HepG2 (cell line): Measurements from ENCODE around the gene CENPO.

ENCODE experiments used
- CAMTA2 ChIP-seq: sonication (generic); formaldehyde crosslinking; IDR thresholded peaks from 2 replicates; pipeline ENCODE4 v1.4.0; 2020; ENCODE audit warnings: mild to moderate bottlenecking, missing genetic modification reagents, borderline replicate concordance
- CHD2 ChIP-seq: IDR thresholded peaks from 2 replicates; pipeline ENCODE4 v1.6.1; 2011; ENCODE audit warnings: low read depth, low read length, improper control_type of control experiment
- KLF13 ChIP-seq: sonication (generic); formaldehyde crosslinking; IDR thresholded peaks from 2 replicates; pipeline ENCODE4 v1.4.0; 2020; ENCODE audit warnings: mild to moderate bottlenecking, missing genetic modification reagents
- SIX4 ChIP-seq: sonication (generic); formaldehyde crosslinking; IDR thresholded peaks from 2 replicates; pipeline ENCODE4 v1.4.0; 2020; ENCODE audit warnings: missing genetic modification reagents
- ZNF282 ChIP-seq: fragments of 450-650 bp; IDR thresholded peaks from 2 replicates; pipeline ENCODE4 v1.6.1; 2018; ENCODE audit not compliant: partially characterized antibody
- ZNF468 ChIP-seq: sonication (generic); formaldehyde crosslinking; IDR thresholded peaks from 2 replicates; pipeline ENCODE4 v1.8.0; 2022; ENCODE audit warnings: mild to moderate bottlenecking, moderate library complexity, missing genetic modification reagents
- ZNF629 ChIP-seq: sonication (generic); formaldehyde crosslinking; conservative IDR thresholded peaks from 2 replicates; pipeline ENCODE4 v1.5.0; 2020; ENCODE audit warnings: missing genetic modification reagents
- ZNF768 ChIP-seq: sonication (generic); formaldehyde crosslinking; IDR thresholded peaks from 2 replicates; pipeline ENCODE4 v1.4.0; 2020; ENCODE audit warnings: missing genetic modification reagents
- TF ChIP-seq, protein P1 (sequence below): sonication (generic); formaldehyde crosslinking; IDR thresholded peaks from 2 replicates; pipeline ENCODE4 v1.5.0; 2020; ENCODE audit warnings: mild to moderate bottlenecking, missing genetic modification reagents, moderate library complexity

GRCh38 chr2:24825883-24826772 lies 32.9 kb downstream of the CENPO start:
- TF ChIP-seq ZNF629 (no peak), ZNF468 (CRISPR knock-in tag) (no peak), SIX4 (CRISPR knock-in tag) (no peak), CHD2 (no peak), ZNF768 (no peak), KLF13 (CRISPR knock-in tag) (no peak), CAMTA2 (CRISPR knock-in tag) (no peak), ZNF282 (no peak)
- TF ChIP-seq, protein P1, sequence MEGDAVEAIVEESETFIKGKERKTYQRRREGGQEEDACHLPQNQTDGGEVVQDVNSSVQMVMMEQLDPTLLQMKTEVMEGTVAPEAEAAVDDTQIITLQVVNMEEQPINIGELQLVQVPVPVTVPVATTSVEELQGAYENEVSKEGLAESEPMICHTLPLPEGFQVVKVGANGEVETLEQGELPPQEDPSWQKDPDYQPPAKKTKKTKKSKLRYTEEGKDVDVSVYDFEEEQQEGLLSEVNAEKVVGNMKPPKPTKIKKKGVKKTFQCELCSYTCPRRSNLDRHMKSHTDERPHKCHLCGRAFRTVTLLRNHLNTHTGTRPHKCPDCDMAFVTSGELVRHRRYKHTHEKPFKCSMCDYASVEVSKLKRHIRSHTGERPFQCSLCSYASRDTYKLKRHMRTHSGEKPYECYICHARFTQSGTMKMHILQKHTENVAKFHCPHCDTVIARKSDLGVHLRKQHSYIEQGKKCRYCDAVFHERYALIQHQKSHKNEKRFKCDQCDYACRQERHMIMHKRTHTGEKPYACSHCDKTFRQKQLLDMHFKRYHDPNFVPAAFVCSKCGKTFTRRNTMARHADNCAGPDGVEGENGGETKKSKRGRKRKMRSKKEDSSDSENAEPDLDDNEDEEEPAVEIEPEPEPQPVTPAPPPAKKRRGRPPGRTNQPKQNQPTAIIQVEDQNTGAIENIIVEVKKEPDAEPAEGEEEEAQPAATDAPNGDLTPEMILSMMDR (CRISPR knock-in tag): no peak
